Esophagus muscularis mucosa (tissue), 4 donors: ENCODE measurements around the gene IQCH.

ENCODE experiments used
- CTCF ChIP-seq, 3 experiments: fragments of 200-600 bp in 2 of 3; fragments of 450-650 bp in 1 of 3; sonication (generic) in 2 of 3; IDR thresholded peaks; one replicate each; pipeline ENCODE4 v1.5.1; 2017 to 2019; ENCODE audit warnings: antibody characterized with exemption in 3 of 3, mild to moderate bottlenecking in 2 of 3, moderate library complexity in 1 of 3
- EP300 ChIP-seq: sonication (generic); formaldehyde crosslinking; IDR thresholded peaks from one replicate; pipeline ENCODE4 v1.6.1; 2017; ENCODE audit warnings: antibody characterized with exemption
- POLR2AphosphoS5 ChIP-seq, 2 donors: sonication (generic); formaldehyde crosslinking; IDR thresholded peaks; one replicate each; pipeline ENCODE4 v1.6.1; 2017; ENCODE audit warnings: antibody characterized with exemption in 2 of 2

GRCh38 chr15:67458331-67459029 lies 203.9 kb downstream of the IQCH start:
- TF ChIP-seq CTCF (IDR thresholded peaks at IDR 0.05) (no peak), POLR2AphosphoS5 (IDR thresholded peaks at IDR 0.05) (no peak), EP300 (no peak)
